Measurements from ENCODE around the gene ZNF474. TPM values are rescaled to one million over a fixed set of nuclear protein-coding genes. Genes with fewer than 3 reads are reported as not detected.

Gene ZNF474
- 0.09 and 0.16 TPM in 2 replicates for total RNA-seq

DNA sequence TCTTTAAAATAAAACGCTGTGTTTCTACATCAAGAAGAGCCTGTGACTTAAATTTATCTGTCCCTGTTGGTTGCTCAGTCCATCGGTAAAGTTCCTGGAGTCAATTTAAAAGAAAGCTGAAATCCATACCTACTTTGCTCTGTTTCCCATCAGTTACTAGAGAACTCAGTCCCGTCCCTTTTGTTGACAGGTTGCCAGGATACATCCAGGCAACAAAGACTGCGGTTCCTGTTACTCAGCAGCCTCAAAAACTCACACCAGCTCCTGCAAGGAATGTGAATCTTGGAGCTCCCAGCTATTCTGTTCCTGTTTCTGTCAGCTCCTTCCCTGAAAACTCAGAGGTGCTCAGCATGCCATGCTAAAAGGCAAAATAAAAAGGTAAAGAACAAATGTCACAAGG, at the start of gene ZNF474:
ZNF474 (plus strand) TSS at position 241 of the 400 bp plus-strand sequence. CDS start 22,445 bp downstream, outside the sequence.

Other genes starting within 250 kb of the ZNF474 start
- gene SRFBP1, start 167.6 kb upstream of the ZNF474 start, total RNA-seq: 8.2 and 11.2 TPM in 2 replicates
- 20.0 and 38.6 TPM in 2 replicates for gene LOX, start 51.3 kb upstream of the ZNF474 start, total RNA-seq
- 0.09 and 0.16 TPM in 2 replicates for gene SNCAIP, start 182.7 kb downstream of the ZNF474 start, total RNA-seq